Stimulated activated CD8-positive, alpha-beta memory T cell treated with anti-CD3 and anti-CD28 coated beads, Interleukin-4, amount 100 ng/mL, for 4 hours (primary cell): ENCODE data around the gene SHKBP1.
"Not testable (repeated sequence)": the region's sequence is repeated elsewhere in the genome, so short reads cannot be mapped to it uniquely, and the experiment has no call there.

Experiments used
- DNase-seq, 2 donors: peaks; one replicate each; pipeline ENCODE4 v3.0.0-alpha.2; 2020; ENCODE audit warnings: low read depth in 2 of 2, low spot score in 1 of 2

The SHKBP1 gene

GRCh38 chr19:40576585-40577451, at the start of gene SHKBP1:
Gene SHKBP1 (plus strand): TSS chr19:40576873. CDS start chr19:40576900, 27 bp downstream.
- DNase-seq: peak; percentile 82 to 83

DNA sequence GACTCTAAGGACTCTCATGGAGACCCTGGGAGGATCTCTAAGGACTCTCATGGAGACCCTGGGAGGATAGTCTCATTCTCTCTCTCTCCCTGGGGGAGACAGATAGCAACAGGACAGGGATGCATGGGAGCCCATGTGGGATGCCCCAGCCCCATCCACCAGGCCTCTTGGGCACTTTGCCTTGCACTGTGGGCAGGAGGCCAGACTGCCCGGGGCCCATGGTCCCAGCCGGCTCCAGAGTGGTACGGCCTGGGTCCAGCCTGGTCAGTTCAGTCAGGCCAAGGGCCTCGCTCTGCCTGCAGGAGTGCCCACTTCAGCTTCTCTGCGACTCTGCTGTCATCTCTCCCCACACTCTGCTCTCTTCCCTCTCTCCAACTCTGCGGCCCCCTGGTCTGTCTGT, 48.6 kb upstream of the SHKBP1 start:
- DNase-seq: no peak

DNA sequence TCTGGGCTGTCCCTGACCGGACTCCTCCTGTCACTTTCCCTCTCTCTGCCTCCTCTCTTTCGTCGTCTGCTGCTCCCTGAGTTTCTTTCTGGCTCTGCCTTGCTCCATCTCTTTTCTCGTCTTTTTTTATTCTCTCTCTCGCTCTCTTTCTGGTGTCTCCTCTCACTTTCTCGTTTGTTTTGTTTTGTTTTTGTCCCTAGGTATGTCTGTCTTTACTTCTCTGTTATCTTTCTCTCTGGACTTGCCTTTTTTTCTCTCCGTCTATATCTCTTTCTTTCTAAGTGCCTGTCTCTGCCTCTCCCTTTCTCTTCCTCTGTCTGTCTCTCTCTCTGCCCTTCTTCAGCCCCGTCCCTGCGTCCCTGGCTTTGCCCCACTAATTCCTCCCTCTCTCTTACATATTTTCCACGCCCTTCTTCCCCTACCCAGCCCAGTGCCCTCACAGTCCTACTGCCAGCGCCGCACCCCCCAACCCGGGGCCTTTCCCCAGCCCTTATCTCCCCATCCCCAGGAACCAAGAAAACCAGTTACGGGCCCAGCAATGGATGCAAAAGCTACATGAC, 48.1 kb upstream of the SHKBP1 start:
- no peak for DNase-seq

- DNase-seq: peak; percentile 74 to 78
Measured at GRCh38 chr19:40529093-40529954, 47.3 kb upstream of the SHKBP1 start.

GRCh38 chr19:40530091-40530901, 46.4 kb upstream of the SHKBP1 start:
- no peak for DNase-seq

- no peak for DNase-seq
Measured at GRCh38 chr19:40533508-40533907, 43.2 kb upstream of the SHKBP1 start.

DNA sequence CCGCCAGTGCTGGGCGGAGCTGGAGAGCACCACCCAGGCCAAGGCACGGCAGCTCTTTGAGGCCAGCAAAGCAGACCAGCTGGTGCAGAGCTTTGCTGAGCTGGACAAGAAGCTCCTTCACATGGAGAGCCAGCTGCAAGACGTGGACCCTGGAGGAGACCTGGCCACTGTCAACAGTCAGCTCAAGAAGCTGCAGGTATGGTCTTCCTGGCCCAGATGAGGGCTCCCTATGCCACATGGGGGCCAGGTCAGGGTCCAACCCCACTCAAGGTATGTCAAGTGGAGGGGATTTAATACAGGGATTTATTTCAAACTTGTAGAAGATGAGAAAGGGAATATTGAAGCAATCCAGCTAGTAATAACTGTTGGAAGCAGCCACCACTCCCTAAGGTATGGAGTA, 42.5 kb upstream of the SHKBP1 start:
- no peak for DNase-seq

DNA sequence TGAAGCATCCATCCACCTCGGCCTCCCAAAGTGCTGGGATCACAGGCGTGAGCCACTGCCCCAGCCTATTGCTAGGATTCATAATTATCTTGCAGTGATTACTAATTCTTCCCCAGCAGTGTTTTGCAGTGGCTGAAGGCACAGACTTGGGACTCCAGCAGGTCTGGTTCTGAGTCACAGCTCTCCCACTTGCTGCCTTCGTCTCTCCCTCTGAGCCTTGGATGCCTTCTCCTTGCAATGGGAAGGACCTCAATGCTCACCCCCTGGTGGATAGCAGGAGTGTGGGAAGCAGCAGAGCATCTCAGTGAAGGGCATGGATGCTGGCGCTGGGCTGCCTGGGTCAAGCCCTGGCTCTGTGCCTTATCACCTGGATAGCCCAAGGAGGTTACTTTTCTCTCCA, 37.6 kb upstream of the SHKBP1 start:
- no peak for DNase-seq

DNA sequence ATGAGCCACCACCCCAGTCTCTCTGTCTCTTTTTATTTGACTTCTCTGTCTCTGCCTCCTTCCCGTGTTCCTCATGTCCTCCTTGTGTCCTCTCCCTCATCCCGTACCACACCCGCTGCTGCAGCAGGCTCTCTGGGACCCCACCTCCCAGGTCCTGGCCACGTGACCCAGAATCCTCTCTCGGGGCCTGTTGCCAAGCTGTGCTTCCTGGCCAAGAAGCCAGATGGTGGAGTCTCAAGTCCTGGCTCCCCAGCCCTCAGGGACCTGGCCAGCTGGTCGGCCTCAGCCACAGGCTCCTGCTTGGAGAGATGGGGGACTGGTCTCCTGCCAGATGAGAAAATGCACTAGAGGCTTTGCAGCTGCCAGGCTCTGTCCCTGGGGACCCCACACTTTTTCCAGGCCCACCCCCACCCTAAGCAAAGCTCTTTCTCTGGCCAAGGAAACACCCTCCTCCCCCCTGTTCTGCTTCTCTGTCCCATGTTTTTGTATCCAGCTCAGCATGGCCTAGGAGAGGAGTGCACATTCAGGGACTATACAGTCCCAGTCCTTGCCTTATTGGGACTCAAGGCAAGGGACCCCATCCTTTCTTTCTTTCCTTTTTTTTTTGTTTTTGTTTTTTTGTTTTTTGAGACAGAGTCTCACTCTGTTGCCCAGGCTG, 34.3 kb upstream of the SHKBP1 start:
- DNase-seq: no peak

GRCh38 chr19:40543029-40543597, 33.6 kb upstream of the SHKBP1 start:
- DNase-seq: no peak

DNA sequence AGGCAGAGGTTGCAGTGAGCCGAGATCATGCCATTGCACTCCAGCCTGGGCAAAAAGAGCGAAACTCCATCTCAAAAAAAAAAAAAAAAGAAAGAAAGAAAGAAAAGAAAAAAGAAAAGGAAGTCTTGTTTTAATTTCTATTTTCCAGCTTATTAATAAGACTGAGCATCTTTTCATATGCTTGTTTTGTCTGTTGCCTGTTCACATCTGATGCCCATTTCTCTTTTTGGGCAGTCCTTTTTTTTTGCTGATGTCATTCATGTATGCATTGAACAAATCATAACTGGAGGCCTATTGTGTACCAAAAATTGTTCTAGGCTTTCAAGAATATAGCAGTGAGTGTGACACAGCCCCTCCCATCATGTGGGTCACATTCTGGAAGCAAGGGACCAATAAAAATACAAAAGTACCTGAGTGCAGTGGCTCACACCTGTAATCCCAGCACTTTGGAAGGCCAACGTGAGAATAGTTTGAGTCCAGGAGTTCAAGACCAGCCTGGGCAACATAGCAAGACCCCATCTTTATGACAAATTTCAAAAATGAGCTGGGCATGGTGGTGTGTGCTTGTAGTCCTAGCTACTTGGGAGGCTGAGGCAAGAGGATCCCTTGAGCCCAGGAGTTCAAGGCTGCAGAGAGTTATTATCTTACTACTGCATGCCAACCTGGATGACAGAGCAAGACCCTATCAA, 30.4 kb upstream of the SHKBP1 start:
- not testable (repeated sequence) for DNase-seq

- not testable (repeated sequence) for DNase-seq
Measured at GRCh38 chr19:40547190-40547589, 29.5 kb upstream of the SHKBP1 start.

- no peak for DNase-seq
Measured at GRCh38 chr19:40547836-40548235, 28.8 kb upstream of the SHKBP1 start.

DNA sequence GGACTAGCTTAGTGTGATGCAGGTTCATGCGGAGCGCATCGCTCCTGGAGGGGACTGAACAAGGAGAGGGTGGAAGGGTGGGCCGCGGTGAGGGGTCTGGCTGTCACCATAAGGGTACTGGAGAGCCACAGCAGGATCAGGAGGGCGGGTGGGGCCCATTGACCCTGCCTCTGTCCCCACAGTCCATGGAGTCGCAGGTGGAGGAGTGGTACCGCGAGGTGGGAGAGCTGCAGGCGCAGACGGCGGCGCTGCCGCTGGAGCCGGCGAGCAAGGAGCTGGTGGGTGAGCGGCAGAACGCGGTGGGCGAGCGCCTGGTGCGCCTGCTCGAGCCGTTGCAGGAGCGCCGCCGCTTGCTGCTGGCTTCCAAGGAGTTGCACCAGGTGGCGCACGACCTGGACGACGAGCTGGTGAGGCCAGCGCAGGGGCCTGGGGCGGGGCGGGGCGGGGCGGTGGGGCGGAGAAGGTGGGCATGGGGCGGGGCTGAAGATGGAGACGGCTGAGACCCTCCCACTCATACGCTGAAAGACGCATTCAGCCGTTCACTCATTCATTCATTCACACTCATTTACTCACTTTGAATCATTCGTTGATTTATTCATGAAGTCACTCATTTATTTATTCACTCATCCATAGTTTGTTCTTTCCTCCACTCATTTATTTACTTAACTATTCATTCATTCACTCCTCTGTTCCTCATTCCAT, 27.5 kb upstream of the SHKBP1 start:
- DNase-seq: peak; percentile 31 to 56

- DNase-seq: no peak
Measured at GRCh38 chr19:40550951-40551350, 25.7 kb upstream of the SHKBP1 start.

DNA sequence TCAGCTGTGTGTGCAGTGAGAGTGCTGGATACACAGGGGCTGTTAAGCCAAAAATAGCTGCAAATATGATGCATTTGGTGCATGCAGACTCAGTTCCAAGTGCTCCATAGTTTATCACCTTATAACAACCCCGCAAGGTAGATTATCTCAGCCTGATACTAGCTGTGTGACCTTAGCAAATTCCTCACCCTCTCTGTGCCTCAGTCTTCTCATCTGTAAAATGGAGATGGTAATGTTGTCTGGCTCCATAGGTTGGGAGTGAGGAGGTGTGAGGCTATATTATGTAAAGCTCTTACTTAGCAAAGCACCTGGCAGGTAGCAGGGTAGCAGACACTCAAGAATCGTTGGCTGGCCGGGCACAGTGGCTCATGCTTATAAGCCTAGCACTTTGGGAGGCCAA, 23.8 kb upstream of the SHKBP1 start:
- DNase-seq: no peak

DNA sequence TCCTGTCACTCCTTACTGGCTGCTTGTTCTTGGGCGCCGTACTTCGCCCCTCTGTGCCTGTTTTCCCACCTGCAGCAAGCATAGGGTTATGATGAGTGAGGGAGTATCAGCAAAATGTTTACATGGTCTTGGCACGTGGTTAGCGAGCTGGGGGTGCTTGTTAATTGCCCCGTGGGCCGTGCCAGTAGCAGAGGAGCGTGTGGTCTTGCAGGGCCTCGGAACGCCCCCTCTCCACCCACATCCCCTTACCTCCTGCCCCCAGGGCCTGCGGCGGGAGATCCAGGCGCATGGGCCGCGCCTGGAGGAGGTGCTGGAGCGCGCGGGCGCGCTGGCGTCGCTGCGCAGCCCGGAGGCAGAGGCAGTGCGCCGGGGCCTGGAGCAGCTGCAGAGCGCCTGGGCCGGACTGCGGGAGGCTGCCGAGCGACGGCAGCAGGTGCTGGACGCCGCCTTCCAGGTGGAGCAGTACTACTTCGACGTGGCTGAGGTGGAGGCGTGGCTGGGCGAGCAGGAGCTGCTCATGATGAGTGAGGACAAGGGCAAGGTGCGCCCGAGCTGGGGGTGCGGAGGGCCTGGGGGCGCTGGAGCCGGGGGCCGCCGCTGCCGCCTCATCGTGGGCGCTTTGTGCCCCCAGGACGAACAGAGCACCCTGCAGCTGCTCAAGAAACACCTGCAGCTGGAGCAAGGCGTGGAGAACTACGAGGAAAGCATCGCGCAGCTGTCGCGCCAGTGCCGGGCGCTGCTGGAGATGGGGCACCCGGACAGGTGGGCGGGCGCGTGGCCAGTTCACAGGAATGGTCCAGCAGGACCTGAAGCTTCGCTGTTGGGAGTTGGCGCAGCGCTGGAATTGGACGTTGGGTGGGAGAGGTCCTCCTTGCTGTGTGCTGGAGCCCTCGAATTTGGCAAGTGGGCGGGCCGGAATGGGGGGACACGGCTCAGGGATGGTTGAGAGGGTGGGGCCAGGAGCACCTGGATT, 22.5 kb upstream of the SHKBP1 start:
- no peak for DNase-seq
